Kidney (tissue), 14 donors: Measurements from ENCODE around the gene CAPRIN1. TPM values are rescaled to one million over a fixed set of nuclear protein-coding genes. Genes with fewer than 3 reads are reported as not detected.
"Not testable (repeated sequence)": the region's sequence is repeated elsewhere in the genome, so short reads cannot be mapped to it uniquely, and the experiment has no call there.

Experiments used
- DNase-seq, 5 donors: peaks; one replicate each; pipeline ENCODE4 v3.0.0-alpha.2; 2013 to 2020
- FAIRE-seq: peaks from 2 replicates; lab custom pipeline; 2012; peaks lifted over from hg19 to GRCh38; lab: Jason Lieb, UNC
- H3K27ac ChIP-seq, 2 donors: one replicate each; pipeline ENCODE4 v1.7.0; 2013; ENCODE audit warnings: low read depth in 2 of 2, low read length in 2 of 2, inconsistent platforms in 1 of 2
- H3K27me3 ChIP-seq: one replicate; pipeline ENCODE4 v1.7.1; 2013; ENCODE audit warnings: low read length, inconsistent platforms; ENCODE audit not compliant: control insufficient read depth, insufficient read depth
- H3K36me3 ChIP-seq, 3 donors: one replicate each; pipeline versions ENCODE4 v1.7.0 to v1.7.1; 2013; ENCODE audit warnings: low read length in 3 of 3, control low read depth in 1 of 3, inconsistent platforms in 1 of 3; ENCODE audit not compliant: insufficient read depth in 3 of 3, control insufficient read depth in 2 of 3
- H3K4me1 ChIP-seq, 3 donors: one replicate each; pipeline versions ENCODE4 v1.7.0 to v1.7.1; 2013; ENCODE audit warnings: low read length in 3 of 3, inconsistent platforms in 1 of 3, low read depth in 1 of 3; ENCODE audit not compliant: control insufficient read depth in 2 of 3, insufficient read depth in 2 of 3
- H3K4me3 ChIP-seq, 3 donors: one replicate each; pipeline versions ENCODE4 v1.7.0 to v1.8.1; 2013; ENCODE audit warnings: low read length in 3 of 3, control low read depth in 1 of 3, inconsistent platforms in 1 of 3
- H3K9ac ChIP-seq, 3 donors: one replicate each; pipeline versions ENCODE4 v1.7.0 to v1.7.1; 2013; ENCODE audit warnings: low read length in 3 of 3, control low read depth in 1 of 3, inconsistent platforms in 1 of 3
- H3K9me3 ChIP-seq, 3 donors: one replicate each; pipeline versions ENCODE4 v1.7.0 to v1.7.1; 2013; ENCODE audit warnings: low read length in 3 of 3, control low read depth in 1 of 3, inconsistent platforms in 1 of 3; ENCODE audit not compliant: control insufficient read depth in 2 of 3, insufficient read depth in 1 of 3
- CTCF ChIP-seq: IDR thresholded peaks from 3 replicates; pipeline ENCODE4 v1.5.1; 2012; ENCODE audit warnings: mild to moderate bottlenecking, moderate library complexity, borderline replicate concordance; ENCODE audit not compliant: insufficient read depth; ENCODE audit errors: extremely low read depth
- intact Hi-C: fragments of 100-400 bp; cut with DNase I; formaldehyde crosslinking; loops from one replicate; pipeline ENCODE4 v1.11.1; 2022
- polyA plus RNA-seq: library from polyadenylated mRNA; stranded (reverse); fragments of 350-450 nt; fragmentation: Illumina TruSeq; extraction: RNeasy Lipid Tissue Mini Kit (QIAGEN cat#74804); gene quantifications from one replicate; pipeline ENCODE4 v1.2.3, GENCODE V29; 2014; ENCODE audit warnings: low read depth, low replicate concordance; ENCODE audit not compliant: insufficient read depth
- total RNA-seq: library from RNA; stranded (reverse); fragmentation: NEBNext Ultra II Directional; extraction: Animal tissue kit (Norgen Biotek cat#: 25700); gene quantifications from one replicate; pipeline ENCODE4 v1.2.1, GENCODE V29; 2021
- donor health status: control.
- donor health status: control.
- donor health status: control.
- donor health status: control.
- donor health status: control.
- donor health status: DM: yes; HTN: yes; CAD: no.
- donor health status: Normal renal cell carcinoma (clear cell type).

The CAPRIN1 gene
- total and polyA plus RNA-seq, 2 donors from 2014 or later: 83.3 to 174 TPM

- Histone ChIP-seq H3K27me3 (no peaks in the 10 kb centered on the region), H3K9me3 (no peaks in the 10 kb centered on the region), H3K9ac (no peak overlapping the region), H3K4me3 (no peak overlapping the region), H3K36me3 (peaks cover 21 to 59% (median 47%) of the 10 kb centered on the region in 3 donors), H3K27ac (no peak overlapping the region), H3K4me1 (no peaks in the 10 kb centered on the region)
- no peak for TF ChIP-seq CTCF
- intact Hi-C loops: no loop called here
- DNase-seq (no peak), FAIRE-seq (no peak)
Measured at GRCh38 chr11:34086554-34087283, 35.2 kb downstream of the CAPRIN1 start.

GRCh38 chr11:34091825-34092224 is 40.3 kb downstream of the CAPRIN1 start:
- no peak for TF ChIP-seq CTCF
- Histone ChIP-seq H3K4me1 (no peaks in the 10 kb centered on the region), H3K9ac (no peak overlapping the region), H3K27me3 (no peaks in the 10 kb centered on the region), H3K9me3 (no peaks in the 10 kb centered on the region), H3K36me3 (peaks cover 16 to 64% (median 38%) of the 10 kb centered on the region in 3 donors), H3K27ac (no peak overlapping the region), H3K4me3 (no peak overlapping the region)
- DNase-seq (no peak), FAIRE-seq (no peak)
- intact Hi-C loops: no loop called here

- H3K36me3 ChIP-seq: peaks cover 25 to 88% (median 54%) of the 10 kb centered on the region in 3 donors
- intact Hi-C loops, H3K4me3 ChIP-seq, H3K4me1 ChIP-seq, H3K27me3 ChIP-seq, H3K27ac ChIP-seq, H3K9ac ChIP-seq, FAIRE-seq, H3K9me3 ChIP-seq, DNase-seq: not testable (repeated sequence)
Measured at GRCh38 chr11:34094900-34095299, 43.4 kb downstream of the CAPRIN1 start.

GRCh38 chr11:34098813-34099212 is 47.3 kb downstream of the CAPRIN1 start:
- TF ChIP-seq CTCF: no peak
- intact Hi-C loops: no loop called here
- DNase-seq (no peak), FAIRE-seq (no peak)
- Histone ChIP-seq H3K36me3 (peaks cover 21 to 68% (median 40%) of the 10 kb centered on the region in 3 donors), H3K4me3 (no peak overlapping the region), H3K27ac (no peak overlapping the region), H3K27me3 (no peaks in the 10 kb centered on the region), H3K9ac (no peak overlapping the region), H3K9me3 (no peaks in the 10 kb centered on the region), H3K4me1 (no peaks in the 10 kb centered on the region)
